MM.1S (cell line): Measurements from ENCODE around the gene ADGRE2.

Experiments
- DNase-seq: peaks from one replicate; pipeline ENCODE4 v3.0.0-alpha.2; 2015
- H2AFZ ChIP-seq: fragments of 300-600 bp; sonication (generic); 2 replicates; pipeline ENCODE4 v1.6.0; 2016; ENCODE audit warnings: antibody characterized with exemption, low read length
- H3F3A ChIP-seq: fragments of 300-600 bp; sonication (generic); 2 replicates; pipeline ENCODE4 v1.6.1; 2016; ENCODE audit warnings: mild to moderate bottlenecking, antibody characterized with exemption, low read length, moderate library complexity, mixed read lengths; ENCODE audit not compliant: insufficient read depth
- H3K27ac ChIP-seq: fragments of 300-600 bp; sonication (generic); 2 replicates; pipeline ENCODE4 v1.5.1; 2016; ENCODE audit warnings: mild to moderate bottlenecking, low read length
- H3K27me3 ChIP-seq: fragments of 300-600 bp; sonication (generic); replicated peaks from 2 replicates; pipeline ENCODE4 v1.6.0; 2016; ENCODE audit warnings: low read length; ENCODE audit not compliant: insufficient read depth
- H3K36me3 ChIP-seq: fragments of 300-600 bp; sonication (generic); replicated peaks from 2 replicates; pipeline ENCODE4 v1.6.1; 2016; ENCODE audit warnings: mild to moderate bottlenecking, low read length, mixed read lengths; ENCODE audit not compliant: insufficient read depth
- H3K4me1 ChIP-seq: fragments of 300-600 bp; sonication (generic); 2 replicates; pipeline ENCODE4 v1.6.1; 2016; ENCODE audit warnings: low read length, mixed read lengths
- H3K4me2 ChIP-seq: fragments of 300-600 bp; sonication (generic); 2 replicates; pipeline ENCODE4 v1.6.0; 2016; ENCODE audit warnings: low read depth, low read length
- H3K4me3 ChIP-seq: fragments of 300-600 bp; sonication (generic); 2 replicates; pipeline ENCODE4 v1.5.1; 2016; ENCODE audit warnings: low read length, mixed read lengths
- H3K79me2 ChIP-seq: fragments of 300-600 bp; sonication (generic); 2 replicates; pipeline ENCODE4 v1.6.1; 2016; ENCODE audit warnings: mixed run types, low read length, mixed read lengths
- H3K9ac ChIP-seq: fragments of 300-600 bp; sonication (generic); 2 replicates; pipeline ENCODE4 v1.6.1; 2016; ENCODE audit warnings: low read length, mixed read lengths
- H3K9me2 ChIP-seq: fragments of 300-600 bp; sonication (generic); replicated peaks from 2 replicates; pipeline ENCODE4 v1.6.1; 2016; ENCODE audit warnings: mild to moderate bottlenecking, low read length, mixed read lengths; ENCODE audit not compliant: insufficient read depth
- H3K9me3 ChIP-seq: fragments of 300-600 bp; sonication (generic); replicated peaks from 2 replicates; pipeline ENCODE4 v1.6.1; 2016; ENCODE audit warnings: mild to moderate bottlenecking, low read length, mixed read lengths; ENCODE audit not compliant: insufficient read depth
- H4K20me1 ChIP-seq: fragments of 300-600 bp; sonication (generic); 2 replicates; pipeline ENCODE4 v1.6.1; 2016; ENCODE audit warnings: mild to moderate bottlenecking, low read length, moderate library complexity, mixed read lengths; ENCODE audit not compliant: insufficient read depth
- CTCF ChIP-seq: fragments of 300-600 bp; sonication (generic); IDR thresholded peaks from 2 replicates; pipeline ENCODE4 v1.5.1; 2016; ENCODE audit warnings: antibody characterized with exemption, low read length, mixed read lengths
- EZH2 ChIP-seq: fragments of 300-600 bp; sonication (generic); optimal IDR thresholded peaks from 2 replicates; pipeline ENCODE3; 2017; ENCODE audit warnings: low read depth, mild to moderate bottlenecking, antibody characterized with exemption, low read length, mixed read lengths
- EZH2phosphoT487 ChIP-seq: fragments of 300-600 bp; sonication (generic); IDR thresholded peaks from 2 replicates; pipeline ENCODE4 v1.6.1; 2018; ENCODE audit warnings: antibody characterized with exemption, low read length

Gene ADGRE2

GRCh38 chr19:14772995-14773394 is 5.4 kb downstream of the ADGRE2 start:
- peaks cover 31% of the 10 kb centered on the region for H3K27me3 ChIP-seq
- no peaks in the 10 kb centered on the region for H3F3A ChIP-seq
- H3K4me1 ChIP-seq: no peaks in the 10 kb centered on the region
- H2AFZ ChIP-seq: no peak overlapping the region
- no peaks in the 10 kb centered on the region for H3K9me3 ChIP-seq
- H4K20me1 ChIP-seq: no peaks in the 10 kb centered on the region
- no peaks in the 10 kb centered on the region for H3K9me2 ChIP-seq
- no peak for DNase-seq
- H3K9ac ChIP-seq: no peak overlapping the region
- H3K36me3 ChIP-seq: no peaks in the 10 kb centered on the region
- no peak overlapping the region for H3K27ac ChIP-seq
- H3K4me2 ChIP-seq: no peak overlapping the region
- TF ChIP-seq CTCF (no peak), EZH2phosphoT487 (no peak), EZH2 (no peak)
- no peak overlapping the region for H3K4me3 ChIP-seq
- no peaks in the 10 kb centered on the region for H3K79me2 ChIP-seq

- H3K27me3 ChIP-seq: peaks cover 36% of the 10 kb centered on the region
- DNase-seq: no peak
- H3K9ac ChIP-seq: no peak overlapping the region
- no peaks in the 10 kb centered on the region for H3F3A ChIP-seq
- H3K4me3 ChIP-seq: no peak overlapping the region
- H3K4me1 ChIP-seq: no peaks in the 10 kb centered on the region
- H3K9me2 ChIP-seq: no peaks in the 10 kb centered on the region
- H3K9me3 ChIP-seq: no peaks in the 10 kb centered on the region
- no peaks in the 10 kb centered on the region for H3K79me2 ChIP-seq
- H2AFZ ChIP-seq: no peak overlapping the region
- TF ChIP-seq EZH2 (no peak), CTCF (no peak), EZH2phosphoT487 (no peak)
- H3K4me2 ChIP-seq: no peak overlapping the region
- no peaks in the 10 kb centered on the region for H3K36me3 ChIP-seq
- H4K20me1 ChIP-seq: no peaks in the 10 kb centered on the region
- no peak overlapping the region for H3K27ac ChIP-seq
Measured at GRCh38 chr19:14772467-14772866, 5.9 kb downstream of the ADGRE2 start.

- H3K27ac ChIP-seq: no peak overlapping the region
- no peak overlapping the region for H3K4me2 ChIP-seq
- H3K4me1 ChIP-seq: no peaks in the 10 kb centered on the region
- no peak for TF ChIP-seq CTCF
- no peak overlapping the region for H3K9ac ChIP-seq
- no peak overlapping the region for H2AFZ ChIP-seq
- no peaks in the 10 kb centered on the region for H3F3A ChIP-seq
- H3K27me3 ChIP-seq: peaks cover 29% of the 10 kb centered on the region
- no peak for DNase-seq
- H3K79me2 ChIP-seq: no peaks in the 10 kb centered on the region
- H3K4me3 ChIP-seq: no peak overlapping the region
- no peaks in the 10 kb centered on the region for H3K9me2 ChIP-seq
- no peaks in the 10 kb centered on the region for H3K36me3 ChIP-seq
- no peaks in the 10 kb centered on the region for H4K20me1 ChIP-seq
- H3K9me3 ChIP-seq: no peaks in the 10 kb centered on the region
Measured at GRCh38 chr19:14770944-14771839, 7.2 kb downstream of the ADGRE2 start.
